Measurements from ENCODE around the gene ZNF200.
A peak's percentile ranks its signal among the peaks of the same experiment; 100 is the strongest.
"Not testable (repeated sequence)": the region's sequence is repeated elsewhere in the genome, so short reads cannot be mapped to it uniquely, and the experiment has no call there.

The ZNF200 gene

GRCh38 chr16:3234857-3235561 lies at the start of gene ZNF200:
TSS of gene ZNF200 (minus strand) at chr16:3235158. CDS start at chr16:3233755, 1,403 bp downstream.
- peak; percentile 94 for DNase-seq (ENCODE audit: low spot score)

GRCh38 chr16:3283543-3284447 lies 48.8 kb upstream of the ZNF200 start:
- DNase-seq (ENCODE audit: low spot score): no peak

GRCh38 chr16:3282730-3283542 lies 48.0 kb upstream of the ZNF200 start, which contains the start of gene ZNF263:
TSS of gene ZNF263 (plus strand) at chr16:3283491. CDS start at chr16:3283819, 328 bp downstream.
- DNase-seq (ENCODE audit: low spot score): peak; percentile 96

GRCh38 chr16:3282103-3282729 lies 47.3 kb upstream of the ZNF200 start:
- peak; percentile 13 for DNase-seq (ENCODE audit: low spot score)

GRCh38 chr16:3281222-3281820 lies 46.4 kb upstream of the ZNF200 start:
- DNase-seq (ENCODE audit: low spot score): no peak

- DNase-seq (ENCODE audit: low spot score): no peak
These were observed 41.7 kb upstream of the ZNF200 start for GRCh38 chr16:3276679-3277078.

- DNase-seq (ENCODE audit: low spot score): no peak
These were observed 40.0 kb upstream of the ZNF200 start for GRCh38 chr16:3274947-3275346.

- DNase-seq (ENCODE audit: low spot score): no peak
These were observed 39.5 kb upstream of the ZNF200 start for GRCh38 chr16:3274490-3274889.

GRCh38 chr16:3271281-3271680 lies 36.3 kb upstream of the ZNF200 start:
- not testable (repeated sequence) for DNase-seq (ENCODE audit: low spot score)

- not testable (repeated sequence) for DNase-seq (ENCODE audit: low spot score)
These were observed 35.8 kb upstream of the ZNF200 start for GRCh38 chr16:3270718-3271117.

GRCh38 chr16:3268294-3268693 lies 33.3 kb upstream of the ZNF200 start:
- no peak for DNase-seq (ENCODE audit: low spot score)

- DNase-seq (ENCODE audit: low spot score): peak; percentile 65
These were observed 32.0 kb upstream of the ZNF200 start for GRCh38 chr16:3266873-3267537.

GRCh38 chr16:3264137-3265036 lies 29.4 kb upstream of the ZNF200 start:
- peak; percentile 94 for DNase-seq (ENCODE audit: low spot score)

GRCh38 chr16:3262517-3262916 lies 27.6 kb upstream of the ZNF200 start:
- DNase-seq (ENCODE audit: low spot score): no peak

GRCh38 chr16:3259836-3260235 lies 24.9 kb upstream of the ZNF200 start:
- no peak for DNase-seq (ENCODE audit: low spot score)

- DNase-seq (ENCODE audit: low spot score): no peak
These were observed 22.0 kb upstream of the ZNF200 start for GRCh38 chr16:3256866-3257465.

- DNase-seq (ENCODE audit: low spot score): no peak
These were observed 21.3 kb upstream of the ZNF200 start, which contains the start of gene MEFV for GRCh38 chr16:3256146-3256865. TSS of gene MEFV (minus strand) at chr16:3256633. CDS start at chr16:3256587, 46 bp downstream.

GRCh38 chr16:3254309-3254708 lies 19.4 kb upstream of the ZNF200 start:
- DNase-seq (ENCODE audit: low spot score): no peak
